GM19438 (cell line): ENCODE results near the gene MRRF.

ENCODE experiments used
- ATAC-seq: cut with Tn5 transposase; IDR thresholded peaks from one replicate; pipeline ENCODE4 v1.9.1; 2021; ENCODE audit warnings: low read depth; ENCODE audit not compliant: unreplicated experiment

Gene MRRF

GRCh38 chr9:122377241-122378164, 112.8 kb downstream of the MRRF start:
- no peak for ATAC-seq

GRCh38 chr9:122378236-122378635, 113.6 kb downstream of the MRRF start:
- no peak for ATAC-seq

- no peak for ATAC-seq
These were observed 114.7 kb downstream of the MRRF start for GRCh38 chr9:122379340-122379739.

GRCh38 chr9:122380293-122380692, 115.6 kb downstream of the MRRF start:
- ATAC-seq, result no peak
